GM18867 (cell line): Measurements from ENCODE around the gene UBTD2.

Experiments
- ATAC-seq: cut with Tn5 transposase; IDR thresholded peaks from one replicate; pipeline ENCODE4 v1.9.1; 2021; ENCODE audit warnings: mild to moderate bottlenecking, moderate library complexity; ENCODE audit not compliant: unreplicated experiment

UBTD2 gene

GRCh38 chr5:172173564-172174153 lies 109.9 kb downstream of the UBTD2 start:
- no peak for ATAC-seq

- ATAC-seq: no peak
Observed at GRCh38 chr5:172172912-172173563, 110.5 kb downstream of the UBTD2 start.

- ATAC-seq: no peak
Observed at GRCh38 chr5:172171118-172171517, 112.4 kb downstream of the UBTD2 start.

GRCh38 chr5:172170251-172170701 lies 113.3 kb downstream of the UBTD2 start:
- no peak for ATAC-seq

GRCh38 chr5:172169216-172169615 lies 114.3 kb downstream of the UBTD2 start:
- no peak for ATAC-seq

- ATAC-seq: no peak
Observed at GRCh38 chr5:172168311-172168710, 115.3 kb downstream of the UBTD2 start.

GRCh38 chr5:172167895-172168294 lies 115.7 kb downstream of the UBTD2 start:
- no peak for ATAC-seq

GRCh38 chr5:172166030-172166826 lies 117.3 kb downstream of the UBTD2 start:
- no peak for ATAC-seq

- no peak for ATAC-seq
Observed at GRCh38 chr5:172165465-172165864, 118.1 kb downstream of the UBTD2 start.

- no peak for ATAC-seq
Observed at GRCh38 chr5:172164769-172165212, 118.8 kb downstream of the UBTD2 start.

- no peak for ATAC-seq
Observed at GRCh38 chr5:172163346-172163745, 120.2 kb downstream of the UBTD2 start.

GRCh38 chr5:172162987-172163343 lies 120.6 kb downstream of the UBTD2 start:
- no peak for ATAC-seq

- ATAC-seq: no peak
Observed at GRCh38 chr5:172162323-172162986, 121.1 kb downstream of the UBTD2 start.

GRCh38 chr5:172160506-172160905 lies 123.1 kb downstream of the UBTD2 start:
- ATAC-seq: no peak
